Stimulated activated CD8-positive, alpha-beta memory T cell treated with anti-CD3 and anti-CD28 coated beads, Interleukin-12 subunit alpha, Interleukin-12 subunit beta, amount 100 ng/mL, for 4 hours (primary cell): Measurements from ENCODE around the gene TPD52L2.
"Not testable (repeated sequence)": the region's sequence is repeated elsewhere in the genome, so short reads cannot be mapped to it uniquely, and the experiment has no call there.

Experiments
- DNase-seq: peaks from one replicate; pipeline ENCODE4 v3.0.0-alpha.2; 2020; ENCODE audit warnings: low read depth

TPD52L2 gene

DNA sequence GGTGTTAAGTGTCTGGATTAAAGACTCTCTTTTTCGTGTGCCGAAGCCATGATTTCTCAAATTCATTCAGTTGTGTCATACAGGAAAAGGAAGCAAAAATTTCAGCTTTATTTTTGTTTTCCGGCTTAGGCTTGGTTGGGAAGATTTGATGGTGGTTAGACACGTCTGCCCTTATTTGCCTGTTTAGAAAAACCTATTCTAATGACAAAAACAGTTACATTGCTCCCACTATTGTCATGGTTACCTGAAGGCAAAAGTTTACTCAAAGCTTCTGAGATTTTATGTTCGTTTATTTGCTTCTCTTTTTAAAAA lies 30.8 kb downstream of the TPD52L2 start:
- DNase-seq: no peak

DNA sequence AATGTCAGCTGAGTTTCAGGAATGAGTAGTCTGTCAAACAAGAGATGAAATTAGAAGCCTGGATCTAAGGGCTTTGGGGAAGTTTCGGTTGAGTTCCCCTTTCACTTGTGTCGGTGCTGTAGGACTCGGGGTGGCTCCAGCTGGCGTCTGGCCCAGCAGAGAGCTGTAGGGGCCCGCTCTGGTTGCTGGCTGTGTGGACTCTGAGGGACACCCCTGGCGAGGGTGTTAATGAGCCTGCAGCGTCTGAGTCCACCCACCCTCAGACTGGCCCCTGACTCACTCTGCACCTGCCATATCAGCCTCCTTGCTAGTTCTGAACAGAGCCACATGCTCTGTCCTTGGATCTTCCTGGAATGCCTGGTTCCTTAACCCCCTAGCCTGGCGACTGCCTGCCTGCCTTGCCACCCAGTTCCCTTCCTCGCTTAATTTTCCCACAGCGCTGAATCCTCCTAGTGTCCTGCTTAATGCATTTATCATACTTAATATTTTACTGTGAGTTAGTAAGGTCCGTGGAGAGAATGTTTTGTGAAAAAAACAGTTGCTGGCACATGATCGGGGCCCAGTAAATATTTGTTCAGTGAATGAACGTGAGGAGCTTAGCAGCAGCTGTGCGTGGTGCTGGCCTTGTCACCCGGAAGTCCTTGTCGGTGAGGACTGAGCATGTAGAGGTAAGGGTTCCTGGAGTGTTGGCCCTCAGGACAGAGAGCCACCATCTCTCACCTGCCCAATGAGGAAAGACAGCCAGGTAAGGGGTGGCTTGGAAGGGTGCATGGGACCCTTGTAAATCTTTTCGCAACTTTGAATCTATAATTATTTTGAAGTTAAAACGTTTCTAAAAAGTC lies 31.4 kb downstream of the TPD52L2 start:
- DNase-seq: no peak

DNA sequence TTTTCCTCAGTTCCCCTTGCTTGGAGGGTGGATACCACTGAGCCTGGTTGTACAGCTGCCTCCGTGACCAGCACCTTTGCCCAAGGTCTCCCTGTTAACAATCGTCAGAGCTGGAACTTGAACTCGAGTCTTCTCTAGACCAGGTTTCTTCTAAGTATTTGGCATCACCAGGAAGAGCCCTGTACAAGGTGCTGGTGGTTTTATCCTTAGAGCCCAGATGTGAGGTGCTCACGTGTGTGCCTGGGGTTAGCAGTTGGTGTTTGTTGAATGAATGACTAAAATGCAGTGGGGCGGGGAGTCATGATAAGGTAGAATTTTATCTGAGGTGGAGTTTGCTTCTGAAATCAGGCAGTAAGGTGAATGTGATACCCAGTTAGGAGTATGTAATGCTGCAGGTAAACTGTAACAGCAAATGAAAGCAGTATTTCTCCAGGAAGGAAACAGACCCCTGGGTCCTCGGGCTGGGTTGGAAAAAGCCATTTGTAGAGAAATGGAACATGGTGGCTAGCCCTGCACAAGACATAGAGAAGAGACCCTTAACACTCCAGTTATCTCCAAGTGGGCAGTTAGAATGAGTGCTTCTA lies 33.0 kb downstream of the TPD52L2 start:
- no peak for DNase-seq

DNA sequence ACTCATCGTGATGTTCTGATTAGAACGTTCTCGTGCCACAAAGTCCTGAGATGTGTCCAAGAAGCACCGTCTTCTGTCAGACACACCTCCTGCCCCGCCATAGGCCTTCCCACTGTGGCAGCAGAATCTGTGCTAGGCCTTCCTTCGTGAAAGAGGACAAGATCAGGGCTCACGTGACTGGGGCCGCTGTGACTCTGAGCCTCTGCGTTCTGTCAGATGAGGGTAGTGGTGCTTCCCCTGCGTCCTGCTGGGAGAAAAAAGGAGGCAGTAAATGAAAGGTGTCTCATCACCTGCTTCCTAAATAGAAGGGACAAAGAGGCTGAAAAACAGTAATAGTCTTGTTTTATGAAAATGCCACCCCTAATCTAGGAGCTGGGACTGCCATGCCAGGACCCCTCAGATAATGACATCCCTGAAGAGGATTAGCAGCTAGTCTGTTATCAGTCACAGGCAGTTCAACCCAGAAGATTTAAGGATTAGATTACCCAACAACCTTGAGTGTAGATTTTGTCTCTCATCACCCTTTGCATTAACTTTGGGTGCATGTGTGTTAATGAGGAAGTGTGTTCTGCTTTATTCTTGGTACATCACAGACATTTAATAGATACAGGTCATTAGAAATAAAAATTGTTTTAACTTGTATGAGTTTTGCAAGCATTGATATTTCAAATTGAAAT lies 34.0 kb downstream of the TPD52L2 start:
- DNase-seq: no peak

DNA sequence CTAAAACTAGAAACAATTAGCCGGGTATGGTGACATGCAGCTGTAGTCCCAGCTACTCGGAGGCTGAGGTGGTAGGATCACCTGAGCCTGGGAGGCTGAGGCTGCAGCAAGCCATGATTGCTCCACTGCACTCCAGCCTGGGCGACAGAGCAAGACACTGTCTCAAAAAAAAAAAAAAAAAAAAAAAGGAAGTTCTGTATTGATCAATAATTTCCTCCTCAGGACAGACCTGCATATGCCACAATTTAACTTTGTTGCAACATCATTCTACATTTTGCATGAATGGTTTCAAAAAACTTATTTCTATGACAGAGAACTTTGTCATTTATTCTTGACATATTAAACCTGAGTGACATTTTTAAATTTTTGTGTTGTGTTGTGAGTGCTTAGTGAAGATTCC lies 35.3 kb downstream of the TPD52L2 start:
- DNase-seq: no peak

DNA sequence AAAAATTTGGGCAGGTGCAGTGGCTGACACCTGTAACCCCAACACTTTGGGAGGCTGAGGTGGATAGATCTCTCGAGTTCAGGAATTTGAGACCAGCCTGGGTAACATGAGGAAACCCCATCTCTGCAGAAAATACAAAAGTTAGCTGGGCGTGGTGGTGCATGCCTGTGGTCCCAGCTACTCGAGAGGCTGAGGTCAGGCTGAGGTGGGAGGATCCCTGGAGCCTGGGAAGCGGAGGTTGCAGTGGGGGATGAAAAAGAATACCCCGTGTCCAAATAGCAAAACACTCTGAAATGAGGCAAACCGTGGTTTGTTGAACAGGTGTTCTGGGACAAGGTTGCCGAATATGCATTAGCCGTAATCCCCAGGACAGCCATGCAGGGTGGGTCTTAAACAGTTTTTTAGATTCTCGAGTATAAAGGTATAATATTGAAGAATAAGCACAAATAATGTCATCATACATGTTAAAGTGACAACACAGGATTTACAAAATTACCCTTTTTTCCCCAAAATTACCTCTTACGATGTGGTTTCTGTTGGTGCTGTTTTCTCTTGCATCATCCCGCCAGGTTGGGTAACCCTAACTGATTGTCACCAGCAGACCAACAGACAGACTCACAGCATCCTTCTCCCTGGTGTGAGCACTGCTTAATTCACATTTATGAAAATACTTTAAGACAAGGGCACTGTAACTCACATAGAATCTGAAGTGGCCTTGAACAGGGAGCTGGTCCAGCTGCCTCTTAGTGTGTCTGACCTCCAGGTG lies 38.9 kb downstream of the TPD52L2 start:
- no peak for DNase-seq

DNA sequence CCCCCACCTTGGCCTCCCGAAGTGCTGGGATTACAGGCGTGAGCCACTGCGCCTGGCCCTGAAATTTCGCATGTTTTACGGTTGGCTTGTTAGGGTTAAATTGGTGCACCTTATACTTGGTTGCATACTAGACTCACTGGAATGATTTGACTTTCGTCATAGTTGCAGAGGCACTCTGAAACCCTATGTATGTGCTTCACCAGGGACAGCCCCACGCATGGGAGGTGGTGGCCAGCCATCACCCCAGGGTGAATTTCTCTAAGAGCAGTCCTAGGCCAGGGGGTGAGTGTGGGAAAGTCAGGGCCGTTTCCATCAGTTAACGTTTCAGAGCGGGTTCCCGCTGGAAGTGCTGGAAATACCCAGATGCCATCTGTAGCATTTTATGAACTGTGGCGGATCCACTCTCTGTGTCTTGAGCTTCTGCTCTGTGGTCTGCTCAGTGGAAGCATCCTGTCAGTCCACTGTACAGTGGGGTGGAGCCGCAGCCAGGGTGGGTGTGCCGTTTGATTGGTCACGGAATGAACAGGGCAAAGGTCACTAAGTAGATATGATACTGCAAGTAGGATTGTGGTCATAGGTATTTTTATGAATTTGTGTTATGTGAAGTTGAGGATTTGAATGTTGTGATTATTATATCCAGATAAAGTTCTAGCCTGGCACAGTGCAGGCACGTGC lies 43.1 kb downstream of the TPD52L2 start:
- DNase-seq: no peak

DNA sequence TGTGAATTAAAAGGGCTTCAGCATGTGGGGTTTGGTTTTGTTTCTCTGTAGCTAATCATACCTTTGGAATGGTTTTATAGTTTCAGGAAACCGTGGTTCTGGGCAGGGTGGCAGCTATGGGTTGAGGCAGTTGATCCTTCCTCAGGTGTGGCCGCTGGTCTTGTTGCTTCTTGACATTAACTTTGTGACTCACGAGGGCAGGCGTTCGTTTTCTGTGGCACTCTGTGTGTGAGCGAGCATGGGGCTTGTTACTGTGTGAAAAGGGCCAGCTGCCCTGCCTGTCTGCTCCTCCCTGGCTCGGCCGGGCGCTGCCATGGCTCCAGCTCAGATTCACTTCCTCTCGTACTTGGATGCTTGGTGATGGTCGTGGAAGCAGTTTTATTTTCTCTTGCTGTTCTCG lies 46.1 kb downstream of the TPD52L2 start:
- no peak for DNase-seq

DNA sequence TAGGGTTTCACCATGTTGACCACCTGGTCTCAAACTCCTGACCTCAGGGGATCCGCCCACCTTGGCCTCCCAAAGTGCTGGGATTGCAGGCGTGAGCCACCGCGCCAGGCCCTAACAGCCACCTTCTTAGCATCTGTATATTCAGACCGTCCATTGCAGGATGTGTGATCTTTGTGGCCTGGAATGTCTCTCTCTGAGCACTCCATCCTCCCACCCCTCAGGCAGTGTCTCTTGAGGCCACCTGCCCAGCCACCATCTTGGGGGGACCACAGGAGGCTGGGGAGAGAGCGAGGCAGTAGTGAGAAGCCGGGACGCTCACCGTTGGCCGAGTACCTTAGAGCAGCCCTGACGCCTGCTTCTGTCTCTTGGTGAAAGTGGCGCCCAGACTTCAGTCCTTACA lies 48.7 kb downstream of the TPD52L2 start:
- DNase-seq: no peak

DNA sequence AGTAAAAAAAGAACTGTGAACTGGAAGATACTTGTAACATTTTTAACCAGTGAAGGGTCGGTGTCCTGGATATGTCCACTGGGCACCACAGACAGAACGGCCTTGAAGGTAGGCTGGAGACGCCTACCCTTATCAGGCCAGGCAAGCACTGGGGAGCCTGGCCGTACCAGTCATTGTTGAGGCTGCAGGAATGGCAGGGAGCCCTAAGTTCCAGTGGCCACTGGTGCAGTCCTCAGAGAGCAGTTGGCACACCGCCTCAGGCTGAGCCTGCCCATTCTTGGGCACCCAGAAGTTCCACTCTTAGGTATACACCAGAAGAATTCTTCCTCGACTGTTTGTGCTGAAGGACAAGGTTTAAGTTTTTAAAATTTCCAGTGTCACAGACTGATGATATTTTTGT lies 50.4 kb downstream of the TPD52L2 start:
- DNase-seq: no peak

DNA sequence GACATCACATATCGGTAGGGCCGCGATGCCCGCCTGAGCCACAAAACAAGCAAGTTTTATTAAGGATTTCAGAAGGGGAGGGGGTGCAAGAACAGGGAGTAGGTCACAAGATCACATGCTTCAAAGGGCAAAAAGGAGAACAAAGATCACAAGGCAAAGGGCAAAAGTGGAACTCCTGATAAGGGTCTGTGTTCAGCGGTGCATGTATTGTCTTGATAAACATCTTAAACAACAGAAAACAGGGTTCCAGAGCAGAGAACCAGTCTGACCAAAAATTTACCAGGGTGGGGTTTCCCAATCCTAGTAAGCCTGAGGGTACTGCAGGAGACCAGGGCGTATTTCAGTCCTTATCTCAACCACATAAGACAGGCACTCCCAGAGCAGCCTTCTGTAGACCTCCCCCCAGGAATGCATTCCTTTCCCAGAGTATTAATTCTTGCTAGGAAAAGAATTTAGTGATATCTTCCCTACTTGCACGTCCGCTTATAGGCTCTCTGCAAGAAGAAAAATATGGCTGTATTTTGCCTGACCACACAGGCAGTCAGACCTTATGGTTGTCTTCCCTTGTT lies 51.4 kb downstream of the TPD52L2 start:
- not testable (repeated sequence) for DNase-seq

DNA sequence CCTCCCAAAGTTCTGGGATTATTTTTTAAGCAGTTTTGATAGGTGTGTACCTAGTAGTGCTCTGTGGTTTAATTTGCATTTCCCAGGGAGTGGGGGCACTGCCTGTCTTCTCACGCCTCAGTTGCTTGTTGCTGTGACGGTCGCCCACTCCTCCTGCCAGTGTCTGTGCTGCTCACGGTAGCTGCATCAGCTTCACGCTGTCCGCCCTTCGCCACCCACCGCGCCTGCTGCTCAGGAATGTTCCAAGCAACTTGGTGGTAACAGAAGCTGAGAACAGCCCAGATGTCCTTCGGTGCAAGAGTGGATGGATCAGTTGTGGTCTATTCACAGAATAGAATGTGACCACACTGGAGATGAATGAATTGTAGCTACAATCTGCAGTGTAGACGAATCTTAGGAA lies 52.7 kb downstream of the TPD52L2 start:
- DNase-seq: no peak

DNA sequence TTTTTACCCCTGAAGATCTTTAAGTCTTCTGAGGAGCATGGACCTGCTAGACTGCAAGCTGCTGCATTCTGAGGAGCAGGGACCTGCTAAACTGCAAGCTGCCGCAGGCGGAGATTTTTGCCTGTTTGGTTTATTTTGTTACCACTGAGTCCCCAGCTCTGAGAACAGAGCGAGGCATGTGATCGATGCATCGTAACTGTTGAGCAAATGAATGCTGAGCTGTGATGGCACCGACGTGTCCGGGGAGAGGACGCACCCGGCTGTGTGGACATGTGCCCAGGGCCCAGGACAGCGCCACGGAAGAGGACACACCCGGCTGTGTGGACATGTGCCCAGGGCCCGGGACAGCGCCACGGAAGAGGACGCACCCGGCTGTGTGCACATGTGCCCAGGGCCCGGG lies 54.1 kb downstream of the TPD52L2 start:
- DNase-seq: no peak

DNA sequence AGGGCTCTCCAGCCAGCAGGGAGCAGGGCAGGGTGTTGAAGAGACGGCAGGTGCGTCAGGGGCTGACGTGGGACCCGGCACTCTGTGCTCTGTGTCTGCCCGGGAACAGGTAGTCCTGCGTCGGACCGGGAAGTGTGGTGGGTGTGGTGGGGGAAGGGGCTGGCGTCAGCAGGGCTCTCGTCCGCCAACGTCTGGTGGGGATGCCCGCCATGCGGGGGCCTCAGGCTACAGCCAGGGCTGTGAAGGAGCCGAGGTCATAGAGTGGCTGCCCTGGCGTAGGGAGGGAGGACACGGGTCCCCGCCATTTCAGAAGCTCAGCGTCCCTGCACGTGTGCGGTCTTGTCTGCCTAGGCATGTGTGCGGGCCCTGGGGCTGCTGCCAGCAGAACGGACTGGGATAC lies 55.2 kb downstream of the TPD52L2 start:
- DNase-seq: no peak

DNA sequence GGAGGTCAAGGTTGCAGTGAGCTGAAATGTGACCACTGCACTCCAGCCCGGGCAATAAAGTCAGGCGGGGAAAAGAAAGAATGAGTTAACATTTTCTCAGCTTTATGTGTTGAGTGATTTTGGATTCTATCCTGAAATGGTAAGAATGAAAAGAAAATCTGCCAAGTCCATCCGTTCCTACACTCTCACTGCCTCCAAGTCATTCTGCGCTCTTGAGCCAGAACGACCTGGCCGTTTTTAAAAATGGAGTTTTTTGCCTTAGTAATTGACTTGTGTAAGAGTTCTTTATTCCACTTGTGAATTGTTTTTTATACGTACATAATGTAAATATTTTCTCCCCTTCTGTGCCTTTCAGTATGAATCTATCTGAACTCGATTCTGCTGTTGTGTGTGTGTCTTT lies 58.6 kb downstream of the TPD52L2 start:
- no peak for DNase-seq

DNA sequence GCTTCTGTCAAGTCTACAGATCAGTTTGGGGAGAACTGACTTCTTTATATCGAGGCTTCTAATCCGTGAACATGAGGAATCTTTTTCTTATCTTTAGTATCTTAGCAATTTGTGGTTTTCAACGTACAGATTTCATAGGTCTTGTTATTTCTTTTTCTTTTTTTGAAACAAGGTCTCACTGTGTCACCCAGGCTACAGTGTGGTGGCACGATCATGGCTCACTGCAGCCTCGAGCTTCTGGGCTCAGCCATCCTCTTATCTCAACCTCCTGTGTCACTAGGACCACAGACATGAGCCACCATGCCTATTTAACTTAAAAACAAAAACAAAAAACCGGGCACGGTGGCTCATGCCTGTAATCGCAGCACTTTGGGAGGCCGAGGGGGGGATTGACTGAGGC lies 59.2 kb downstream of the TPD52L2 start:
- DNase-seq: no peak

DNA sequence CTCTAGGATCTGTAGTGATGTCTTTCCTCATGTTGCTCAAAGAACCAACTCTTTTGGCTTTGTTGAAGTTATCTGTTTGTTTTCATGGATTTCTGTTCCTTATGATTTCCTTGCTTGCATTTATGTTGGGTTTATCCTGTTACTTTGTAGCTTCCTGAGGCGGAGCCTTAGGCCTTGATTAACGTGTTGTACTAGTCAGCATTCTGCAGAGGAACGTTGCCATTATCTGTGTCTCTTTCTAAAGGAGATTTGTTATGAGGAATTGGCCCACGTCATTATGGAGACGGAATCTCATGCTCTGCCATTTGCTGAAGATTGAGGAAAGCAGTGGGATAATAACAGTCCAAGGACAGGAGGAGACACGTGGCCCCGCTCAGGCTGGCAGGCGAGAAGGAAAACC lies 61.2 kb downstream of the TPD52L2 start:
- DNase-seq: no peak

DNA sequence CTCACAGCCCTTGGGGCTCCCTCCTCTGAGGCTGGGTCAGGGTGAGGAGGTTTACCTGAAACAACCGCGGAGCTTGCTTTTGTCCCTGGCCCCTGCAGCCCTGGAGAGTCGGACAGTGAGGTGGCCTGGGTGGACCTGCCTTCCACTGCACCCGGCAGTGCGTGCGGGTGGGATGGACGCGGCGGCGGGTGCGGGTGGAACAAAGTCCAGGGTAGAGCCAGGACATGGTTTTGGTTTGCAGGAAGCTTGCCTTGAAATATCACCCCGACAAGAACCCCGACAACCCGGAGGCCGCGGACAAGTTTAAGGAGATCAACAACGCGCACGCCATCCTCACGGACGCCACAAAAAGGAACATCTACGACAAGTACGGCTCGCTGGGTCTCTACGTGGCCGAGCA lies 64.0 kb downstream of the TPD52L2 start:
- no peak for DNase-seq

DNA sequence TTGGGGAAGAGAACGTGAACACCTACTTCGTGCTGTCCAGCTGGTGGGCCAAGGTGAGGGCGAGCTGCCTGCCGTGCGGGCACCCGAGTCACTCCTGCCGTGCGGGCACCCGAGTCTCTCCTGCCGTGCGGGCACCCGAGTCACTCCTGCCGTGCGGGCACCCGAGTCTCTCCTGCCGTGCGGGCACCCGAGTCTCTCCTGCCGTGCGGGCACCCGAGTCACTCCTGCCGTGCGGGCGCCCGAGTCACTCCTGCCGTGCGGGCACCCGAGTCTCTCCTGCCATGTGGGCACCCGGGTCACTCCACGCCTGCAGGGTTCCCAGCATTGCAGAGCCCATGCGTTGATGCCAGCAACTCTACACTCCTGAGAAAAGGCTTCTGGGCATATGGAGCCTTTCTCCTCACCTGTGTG lies 64.4 kb downstream of the TPD52L2 start:
- not testable (repeated sequence) for DNase-seq

DNA sequence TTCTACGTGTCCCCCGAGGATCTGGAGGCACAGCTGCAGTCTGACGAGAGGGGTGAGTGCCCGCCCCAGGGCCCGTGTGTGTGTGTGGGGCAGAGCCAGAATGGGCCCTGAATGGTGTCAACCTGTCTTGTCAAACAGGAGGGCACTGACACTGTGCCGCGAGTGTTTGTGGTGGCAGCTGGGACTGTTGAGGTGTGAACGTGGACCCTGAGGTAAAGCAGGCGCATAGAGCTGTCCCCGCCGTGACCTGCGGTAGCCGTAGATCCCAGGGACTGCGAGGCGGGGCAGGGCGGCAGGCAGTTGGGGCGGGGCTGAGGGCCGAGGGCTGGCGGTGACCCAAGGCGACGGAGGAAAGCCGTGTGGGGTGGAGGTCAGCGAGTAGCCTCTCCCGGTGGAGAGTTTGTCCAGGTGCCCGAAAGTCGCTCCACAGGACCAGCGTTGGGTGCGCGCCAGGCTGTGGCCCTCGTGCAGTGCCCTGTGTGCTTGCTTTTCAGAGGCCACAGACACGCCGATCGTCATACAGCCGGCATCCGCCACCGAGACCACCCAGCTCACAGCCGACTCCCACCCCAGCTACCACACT lies 66.0 kb downstream of the TPD52L2 start:
- DNase-seq: no peak

DNA sequence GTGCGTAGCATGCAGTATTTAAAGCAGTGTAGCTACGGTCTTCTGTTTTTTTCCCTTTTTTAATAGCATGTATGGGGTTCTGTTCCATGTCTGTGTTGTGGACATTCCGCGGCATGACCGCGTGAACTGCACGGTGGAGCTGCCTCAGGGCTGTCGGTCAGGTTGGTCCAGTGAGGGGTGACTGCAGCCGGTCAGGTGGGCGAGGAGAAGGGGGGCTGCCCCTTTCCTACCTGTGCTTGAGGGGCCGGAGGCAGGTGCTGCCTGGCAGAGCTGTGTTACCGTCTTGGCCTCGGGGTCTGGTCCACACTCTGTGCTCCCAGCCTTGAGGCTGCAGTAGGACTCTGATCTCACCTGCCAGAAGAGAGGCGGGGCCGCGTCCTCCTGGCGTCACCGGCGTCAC lies 66.7 kb downstream of the TPD52L2 start:
- DNase-seq: no peak
